GM21447 (cell line): ENCODE measurements around the gene SNHG17.
A peak's percentile ranks its signal among the peaks of the same experiment; 100 is the strongest.
"Not testable (repeated sequence)": the region's sequence is repeated elsewhere in the genome, so short reads cannot be mapped to it uniquely, and the experiment has no call there.

Experiments
- ATAC-seq: cut with Tn5 transposase; IDR thresholded peaks from one replicate; pipeline ENCODE4 v1.9.1; 2021; ENCODE audit not compliant: unreplicated experiment

Gene SNHG17

GRCh38 chr20:38447931-38448675 lies 13.0 kb upstream of the SNHG17 start:
- ATAC-seq, result no peak

GRCh38 chr20:38447251-38447661 lies 12.1 kb upstream of the SNHG17 start:
- ATAC-seq, result no peak

GRCh38 chr20:38446441-38447209 lies 11.5 kb upstream of the SNHG17 start:
- peak; percentile 81 for ATAC-seq

GRCh38 chr20:38445901-38446425 lies 10.8 kb upstream of the SNHG17 start:
- no peak for ATAC-seq

GRCh38 chr20:38445381-38445796 lies 10.3 kb upstream of the SNHG17 start:
- ATAC-seq, result no peak

GRCh38 chr20:38441916-38442315 lies 6.8 kb upstream of the SNHG17 start:
- no peak for ATAC-seq

- ATAC-seq, result not testable (repeated sequence)
These were observed 6.0 kb upstream of the SNHG17 start for GRCh38 chr20:38441110-38441509.

GRCh38 chr20:38437796-38438195 lies 2.7 kb upstream of the SNHG17 start:
- no peak for ATAC-seq

- ATAC-seq, result no peak
These were observed 419 bp upstream of the SNHG17 start for GRCh38 chr20:38435555-38435939.

- ATAC-seq, result no peak
These were observed 807 bp downstream of the SNHG17 start for GRCh38 chr20:38434301-38434741.

- ATAC-seq, result no peak
These were observed 1.7 kb downstream of the SNHG17 start for GRCh38 chr20:38433304-38433972.

- not testable (repeated sequence) for ATAC-seq
These were observed 2.3 kb downstream of the SNHG17 start for GRCh38 chr20:38432870-38433269.

- ATAC-seq, result no peak
These were observed 2.8 kb downstream of the SNHG17 start for GRCh38 chr20:38432292-38432691.

GRCh38 chr20:38430679-38431325 lies 4.3 kb downstream of the SNHG17 start:
- ATAC-seq, result no peak

- no peak for ATAC-seq
These were observed 5.8 kb downstream of the SNHG17 start for GRCh38 chr20:38429301-38429700.

- no peak for ATAC-seq
These were observed 6.3 kb downstream of the SNHG17 start for GRCh38 chr20:38428800-38429199.

- ATAC-seq, result no peak
These were observed 7.5 kb downstream of the SNHG17 start for GRCh38 chr20:38427655-38428023.

GRCh38 chr20:38426006-38426897 lies 8.9 kb downstream of the SNHG17 start:
- ATAC-seq, result no peak

GRCh38 chr20:38424401-38424800 lies 10.7 kb downstream of the SNHG17 start:
- ATAC-seq, result no peak

- ATAC-seq, result no peak
These were observed 11.6 kb downstream of the SNHG17 start for GRCh38 chr20:38423541-38423940.
